HepG2 (cell line): Measurements from ENCODE around the gene ACOXL. TPM values are rescaled to one million over a fixed set of nuclear protein-coding genes. Genes with fewer than 3 reads are reported as not detected.

Experiments used
- ATF1 ChIP-seq: IDR thresholded peaks from 2 replicates; pipeline ENCODE4 v1.6.1; 2016; ENCODE audit warnings: mild to moderate bottlenecking, control low read depth
- DNMT3B ChIP-seq: conservative IDR thresholded peaks from 2 replicates; pipeline ENCODE4 v1.6.1; 2016; ENCODE audit warnings: missing biosample characterization, control low read depth
- FOXK2 ChIP-seq: fragments of 450-650 bp; IDR thresholded peaks from 2 replicates; pipeline ENCODE4 v1.6.1; 2016
- FOXM1 ChIP-seq: sonication (generic); formaldehyde crosslinking; IDR thresholded peaks from 2 replicates; pipeline ENCODE4 v1.5.0; 2020; ENCODE audit warnings: missing genetic modification reagents
- FOXP1 ChIP-seq, 2 experiments: fragments of 450-650 bp in 1 of 2; IDR thresholded peaks; 2 replicates each; pipeline ENCODE4 v1.6.1; 2017 to 2018; ENCODE audit warnings: antibody characterized with exemption in 1 of 2
- HMG20A ChIP-seq: IDR thresholded peaks from 2 replicates; pipeline ENCODE4 v1.6.1; 2016; ENCODE audit warnings: borderline replicate concordance
- KDM4B ChIP-seq: sonication (generic); formaldehyde crosslinking; IDR thresholded peaks from 2 replicates; pipeline ENCODE4 v1.4.0; 2020; ENCODE audit warnings: missing genetic modification reagents
- POLR2A ChIP-seq, 2 experiments: IDR thresholded peaks; 2 replicates each; pipeline ENCODE4 v1.6.1; 2011; ENCODE audit warnings: low read depth in 2 of 2, low read length in 2 of 2, mild to moderate bottlenecking in 1 of 2, moderate library complexity in 1 of 2; ENCODE audit not compliant: insufficient read depth in 1 of 2
- SPEN ChIP-seq: sonication (generic); formaldehyde crosslinking; IDR thresholded peaks from 2 replicates; pipeline ENCODE4 v1.5.1; 2020; ENCODE audit warnings: low read depth, mild to moderate bottlenecking, missing genetic modification reagents
- TBL1XR1 ChIP-seq: fragments of 150-350 bp; IDR thresholded peaks from 2 replicates; pipeline ENCODE4 v1.6.1; 2014; ENCODE audit warnings: borderline replicate concordance, low read length; ENCODE audit not compliant: partially characterized antibody
- TP53 ChIP-seq: sonication (generic); formaldehyde crosslinking; conservative IDR thresholded peaks from 2 replicates; pipeline ENCODE4 v1.4.0; 2020; ENCODE audit warnings: missing genetic modification reagents
- ZFP36L1 ChIP-seq: sonication (generic); formaldehyde crosslinking; IDR thresholded peaks from 2 replicates; pipeline ENCODE4 v1.8.0; 2022; ENCODE audit warnings: mild to moderate bottlenecking, missing genetic modification reagents, moderate library complexity
- ZNF12 ChIP-seq: sonication (generic); formaldehyde crosslinking; IDR thresholded peaks from 2 replicates; pipeline ENCODE4 v1.5.0; 2020; ENCODE audit warnings: missing genetic modification reagents
- ZNF20 ChIP-seq: sonication (generic); formaldehyde crosslinking; IDR thresholded peaks from 2 replicates; pipeline ENCODE4 v1.4.0; 2020; ENCODE audit warnings: mild to moderate bottlenecking, moderate library complexity, missing genetic modification reagents
- ZNF317 ChIP-seq: sonication (generic); formaldehyde crosslinking; IDR thresholded peaks from 2 replicates; pipeline ENCODE4 v1.5.0; 2020; ENCODE audit warnings: mild to moderate bottlenecking, missing genetic modification reagents
- ZNF337 ChIP-seq: sonication (generic); formaldehyde crosslinking; IDR thresholded peaks from 2 replicates; pipeline ENCODE4 v1.5.1; 2020; ENCODE audit warnings: missing genetic modification reagents, low read depth, mild to moderate bottlenecking, borderline replicate concordance
- ZNF563 ChIP-seq: sonication (generic); formaldehyde crosslinking; IDR thresholded peaks from 2 replicates; pipeline ENCODE4 v1.8.0; 2022; ENCODE audit warnings: mild to moderate bottlenecking, moderate library complexity, missing genetic modification reagents
- ZNF572 ChIP-seq: sonication (generic); formaldehyde crosslinking; IDR thresholded peaks from 2 replicates; pipeline ENCODE4 v1.5.1; 2020; ENCODE audit warnings: mild to moderate bottlenecking, missing genetic modification reagents
- ZSCAN25 ChIP-seq: sonication (generic); formaldehyde crosslinking; IDR thresholded peaks from 2 replicates; pipeline ENCODE4 v1.8.0; 2022; ENCODE audit warnings: mild to moderate bottlenecking, missing genetic modification reagents
- polyA plus RNA-seq, 8 experiments: library from polyadenylated mRNA; depleted of rRNA in 3 of 8; stranded (reverse) in 7 of 8; unstranded in 1 of 8; fragments of >200 nt; fragmentation: Illumina TruSeq in 4 of 8; extraction: Trizol in 4 of 8; gene quantifications; 2 replicates each; pipeline versions ENCODE4 v1.2.1 to v1.2.3, GENCODE V29; 2011 to 2016; ENCODE audit warnings: low read depth in 4 of 8, missing spikeins in 1 of 8, mixed read lengths in 1 of 8; ENCODE audit not compliant: insufficient read depth in 1 of 8
- total RNA-seq, 5 experiments: library from RNA; depleted of rRNA; stranded (reverse); fragments of >200 nt; fragmentation: Illumina TruSeq; extraction: Trizol; gene quantifications; 2 replicates each; pipeline ENCODE4 v1.2.3, GENCODE V29; 2016; ENCODE audit warnings: low read depth in 1 of 5
- TF ChIP-seq, protein P1 (sequence below): sonication (generic); formaldehyde crosslinking; IDR thresholded peaks from 2 replicates; pipeline ENCODE4 v1.8.0; 2022; ENCODE audit warnings: missing genetic modification reagents, mild to moderate bottlenecking, moderate library complexity, borderline replicate concordance
- TF ChIP-seq, protein P2 (sequence below): sonication (generic); formaldehyde crosslinking; IDR thresholded peaks from 2 replicates; pipeline ENCODE4 v1.8.1; 2023; ENCODE audit warnings: mild to moderate bottlenecking, moderate library complexity, missing genetic modification reagents
- TF ChIP-seq, protein P3 (sequence below): IDR thresholded peaks from 2 replicates; pipeline ENCODE4 v1.6.1; 2016
- TF ChIP-seq, protein P4 (sequence below): sonication (generic); formaldehyde crosslinking; IDR thresholded peaks from 2 replicates; pipeline ENCODE4 v1.5.0; 2020; ENCODE audit warnings: missing genetic modification reagents
- TF ChIP-seq, protein P5 (sequence below): IDR thresholded peaks from 2 replicates; pipeline ENCODE4 v1.6.1; 2016; ENCODE audit warnings: mild to moderate bottlenecking

ACOXL gene
- total and polyA plus RNA-seq, 2 of the 13 experiments (the other 11 are each of a cell fraction or from before 2014, with no cell fraction given) = not detected

- TF ChIP-seq, protein P1, sequence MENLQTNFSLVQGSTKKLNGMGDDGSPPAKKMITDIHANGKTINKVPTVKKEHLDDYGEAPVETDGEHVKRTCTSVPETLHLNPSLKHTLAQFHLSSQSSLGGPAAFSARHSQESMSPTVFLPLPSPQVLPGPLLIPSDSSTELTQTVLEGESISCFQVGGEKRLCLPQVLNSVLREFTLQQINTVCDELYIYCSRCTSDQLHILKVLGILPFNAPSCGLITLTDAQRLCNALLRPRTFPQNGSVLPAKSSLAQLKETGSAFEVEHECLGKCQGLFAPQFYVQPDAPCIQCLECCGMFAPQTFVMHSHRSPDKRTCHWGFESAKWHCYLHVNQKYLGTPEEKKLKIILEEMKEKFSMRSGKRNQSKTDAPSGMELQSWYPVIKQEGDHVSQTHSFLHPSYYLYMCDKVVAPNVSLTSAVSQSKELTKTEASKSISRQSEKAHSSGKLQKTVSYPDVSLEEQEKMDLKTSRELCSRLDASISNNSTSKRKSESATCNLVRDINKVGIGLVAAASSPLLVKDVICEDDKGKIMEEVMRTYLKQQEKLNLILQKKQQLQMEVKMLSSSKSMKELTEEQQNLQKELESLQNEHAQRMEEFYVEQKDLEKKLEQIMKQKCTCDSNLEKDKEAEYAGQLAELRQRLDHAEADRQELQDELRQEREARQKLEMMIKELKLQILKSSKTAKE (CRISPR knock-in tag) = no peak
- TF ChIP-seq, protein P2, sequence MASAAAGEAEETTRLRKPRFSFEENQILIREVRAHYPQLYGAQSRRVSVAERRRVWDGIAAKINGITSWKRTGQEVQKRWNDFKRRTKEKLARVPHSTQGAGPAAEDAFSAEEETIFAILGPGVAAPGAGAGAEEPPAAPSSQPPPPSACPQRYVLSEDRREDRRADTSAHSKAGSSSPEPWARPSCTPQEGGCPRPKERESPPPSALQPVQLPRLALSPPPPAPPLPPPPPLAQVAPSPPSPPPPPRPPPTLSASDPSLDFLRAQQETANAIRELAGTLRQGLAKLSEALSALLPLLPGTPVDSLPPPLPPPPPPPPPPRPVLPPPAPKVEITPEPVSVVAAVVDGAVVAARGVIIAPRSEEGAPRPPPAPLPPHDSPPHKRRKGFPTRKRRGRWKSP (CRISPR knock-in tag) = no peak
- no peak for TF ChIP-seq ZNF337 (CRISPR knock-in tag)
- TF ChIP-seq ZSCAN25 = no peak
- TF ChIP-seq FOXK2 = no peak
- TF ChIP-seq, protein P3, sequence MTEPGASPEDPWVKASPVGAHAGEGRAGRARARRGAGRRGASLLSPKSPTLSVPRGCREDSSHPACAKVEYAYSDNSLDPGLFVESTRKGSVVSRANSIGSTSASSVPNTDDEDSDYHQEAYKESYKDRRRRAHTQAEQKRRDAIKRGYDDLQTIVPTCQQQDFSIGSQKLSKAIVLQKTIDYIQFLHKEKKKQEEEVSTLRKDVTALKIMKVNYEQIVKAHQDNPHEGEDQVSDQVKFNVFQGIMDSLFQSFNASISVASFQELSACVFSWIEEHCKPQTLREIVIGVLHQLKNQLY = peak; percentile 52; the same call in 1 of the 2 replicates
- peak; percentile 42; the same call in 1 of the 2 replicates for TF ChIP-seq HMG20A (CRISPR knock-in tag)
- TF ChIP-seq, protein P4, sequence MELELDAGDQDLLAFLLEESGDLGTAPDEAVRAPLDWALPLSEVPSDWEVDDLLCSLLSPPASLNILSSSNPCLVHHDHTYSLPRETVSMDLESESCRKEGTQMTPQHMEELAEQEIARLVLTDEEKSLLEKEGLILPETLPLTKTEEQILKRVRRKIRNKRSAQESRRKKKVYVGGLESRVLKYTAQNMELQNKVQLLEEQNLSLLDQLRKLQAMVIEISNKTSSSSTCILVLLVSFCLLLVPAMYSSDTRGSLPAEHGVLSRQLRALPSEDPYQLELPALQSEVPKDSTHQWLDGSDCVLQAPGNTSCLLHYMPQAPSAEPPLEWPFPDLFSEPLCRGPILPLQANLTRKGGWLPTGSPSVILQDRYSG = no peak
- TF ChIP-seq ZNF12 = peak; percentile 83; the same call in 1 of the 2 replicates
- TF ChIP-seq ZNF572 (CRISPR knock-in tag) = no peak
- no peak for TF ChIP-seq POLR2A (IDR thresholded peaks at IDR 0.05; ENCODE audit: insufficient read depth in 1 of 2, low read depth in 2 of 2, low read length in 2 of 2)
- no peak for TF ChIP-seq SPEN
- no peak for TF ChIP-seq ZFP36L1
- TF ChIP-seq, protein P5, sequence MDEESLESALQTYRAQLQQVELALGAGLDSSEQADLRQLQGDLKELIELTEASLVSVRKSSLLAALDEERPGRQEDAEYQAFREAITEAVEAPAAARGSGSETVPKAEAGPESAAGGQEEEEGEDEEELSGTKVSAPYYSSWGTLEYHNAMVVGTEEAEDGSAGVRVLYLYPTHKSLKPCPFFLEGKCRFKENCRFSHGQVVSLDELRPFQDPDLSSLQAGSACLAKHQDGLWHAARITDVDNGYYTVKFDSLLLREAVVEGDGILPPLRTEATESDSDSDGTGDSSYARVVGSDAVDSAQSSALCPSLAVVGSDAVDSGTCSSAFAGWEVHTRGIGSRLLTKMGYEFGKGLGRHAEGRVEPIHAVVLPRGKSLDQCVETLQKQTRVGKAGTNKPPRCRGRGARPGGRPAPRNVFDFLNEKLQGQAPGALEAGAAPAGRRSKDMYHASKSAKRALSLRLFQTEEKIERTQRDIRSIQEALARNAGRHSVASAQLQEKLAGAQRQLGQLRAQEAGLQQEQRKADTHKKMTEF (CRISPR knock-in tag) = 0 out of 2 replicates have a peak, but pooled peaks have one; percentile 21
- no peak for TF ChIP-seq FOXP1 (IDR thresholded peaks at IDR 0.05)
- TF ChIP-seq FOXP1 (CRISPR knock-in tag; IDR thresholded peaks at IDR 0.05) = peak; percentile 36
- 0 out of 2 replicates have a peak, but pooled peaks have one; percentile 42 for TF ChIP-seq ATF1 (CRISPR knock-in tag)
- no peak for TF ChIP-seq ZNF317 (CRISPR knock-in tag)
- TF ChIP-seq ZNF20 = no peak
- no peak for TF ChIP-seq TP53 (CRISPR knock-in tag)
- no peak for TF ChIP-seq TBL1XR1
- no peak for TF ChIP-seq FOXM1 (CRISPR knock-in tag)
- 0 out of 2 replicates have a peak, but pooled peaks have one; percentile 11 for TF ChIP-seq DNMT3B
- no peak for TF ChIP-seq KDM4B (CRISPR knock-in tag)
- TF ChIP-seq ZNF563 (CRISPR knock-in tag) = no peak
Measured at GRCh38 chr2:111049792-111050640, 317.6 kb downstream of the ACOXL start (continued).
